Hematopoietic multipotent progenitor cell (in vitro differentiated cells): ENCODE results near the gene KRTAP17-1. TPM values are rescaled to one million over a fixed set of nuclear protein-coding genes. Genes with fewer than 3 reads are reported as not detected.
"Not testable (repeated sequence)": the region's sequence is repeated elsewhere in the genome, so short reads cannot be mapped to it uniquely, and the experiment has no call there.

Experiments
- DNase-seq, 3 donors: peaks; one replicate each; pipeline ENCODE4 v3.0.0-alpha.2; 2011 to 2015; ENCODE audit warnings: low read depth in 2 of 3, low spot score in 2 of 3
- total RNA-seq: library from RNA; depleted of rRNA; stranded (reverse); fragments of >200 nt; gene quantifications from one replicate; pipeline ENCODE4 v1.2.3, GENCODE V29; 2012

KRTAP17-1 gene
- total RNA-seq, result not detected

- no peak for DNase-seq
Observed at GRCh38 chr17:41315204-41315794, at the start of gene KRTAP17-1. KRTAP17-1 (minus strand) TSS chr17:41315710; CDS start chr17:41315650, 60 bp downstream.

GRCh38 chr17:41363881-41364280 is 48.4 kb upstream of the KRTAP17-1 start:
- DNase-seq, result no peak

GRCh38 chr17:41360296-41360995 is 44.9 kb upstream of the KRTAP17-1 start:
- no peak for DNase-seq

- DNase-seq, result no peak
Observed at GRCh38 chr17:41354536-41354935, 39.0 kb upstream of the KRTAP17-1 start.

GRCh38 chr17:41352597-41353366 is 37.3 kb upstream of the KRTAP17-1 start:
- no peak for DNase-seq

- no peak for DNase-seq
Observed at GRCh38 chr17:41351177-41351576, 35.7 kb upstream of the KRTAP17-1 start.

- not testable (repeated sequence) for DNase-seq
Observed at GRCh38 chr17:41350381-41350878, 34.9 kb upstream of the KRTAP17-1 start, which contains the start of gene KRT33A. KRT33A (minus strand) TSS chr17:41350828; CDS start chr17:41350767, 61 bp downstream.

GRCh38 chr17:41347869-41348760 is 32.6 kb upstream of the KRTAP17-1 start:
- no peak for DNase-seq

GRCh38 chr17:41346421-41346820 is 30.9 kb upstream of the KRTAP17-1 start:
- DNase-seq, result not testable (repeated sequence)

GRCh38 chr17:41345992-41346391 is 30.5 kb upstream of the KRTAP17-1 start:
- no peak for DNase-seq

- no peak for DNase-seq
Observed at GRCh38 chr17:41343029-41343428, 27.5 kb upstream of the KRTAP17-1 start.

- DNase-seq, result no peak
Observed at GRCh38 chr17:41340934-41341861, 25.7 kb upstream of the KRTAP17-1 start.

- DNase-seq, result no peak
Observed at GRCh38 chr17:41340494-41340893, 25.0 kb upstream of the KRTAP17-1 start.

GRCh38 chr17:41339571-41340172 is 24.2 kb upstream of the KRTAP17-1 start:
- DNase-seq, result no peak

GRCh38 chr17:41338961-41339485 is 23.5 kb upstream of the KRTAP17-1 start:
- peak; percentile 29 to 54 (median 40) for DNase-seq

- DNase-seq, result no peak
Observed at GRCh38 chr17:41335747-41336146, 20.2 kb upstream of the KRTAP17-1 start.

GRCh38 chr17:41334385-41335305 is 19.1 kb upstream of the KRTAP17-1 start:
- DNase-seq, result peak in 1 of 3 donors; percentile 16
